GM12874 (cell line): Measurements from ENCODE around the gene PSMD3.

Experiments used
- TF ChIP-seq, protein P1 (sequence below): IDR thresholded peaks from 2 replicates; pipeline ENCODE4 v1.5.1; 2011; ENCODE audit warnings: low read depth, mild to moderate bottlenecking, control low read depth, low read length, moderate library complexity; ENCODE audit not compliant: insufficient read depth

The PSMD3 gene

DNA sequence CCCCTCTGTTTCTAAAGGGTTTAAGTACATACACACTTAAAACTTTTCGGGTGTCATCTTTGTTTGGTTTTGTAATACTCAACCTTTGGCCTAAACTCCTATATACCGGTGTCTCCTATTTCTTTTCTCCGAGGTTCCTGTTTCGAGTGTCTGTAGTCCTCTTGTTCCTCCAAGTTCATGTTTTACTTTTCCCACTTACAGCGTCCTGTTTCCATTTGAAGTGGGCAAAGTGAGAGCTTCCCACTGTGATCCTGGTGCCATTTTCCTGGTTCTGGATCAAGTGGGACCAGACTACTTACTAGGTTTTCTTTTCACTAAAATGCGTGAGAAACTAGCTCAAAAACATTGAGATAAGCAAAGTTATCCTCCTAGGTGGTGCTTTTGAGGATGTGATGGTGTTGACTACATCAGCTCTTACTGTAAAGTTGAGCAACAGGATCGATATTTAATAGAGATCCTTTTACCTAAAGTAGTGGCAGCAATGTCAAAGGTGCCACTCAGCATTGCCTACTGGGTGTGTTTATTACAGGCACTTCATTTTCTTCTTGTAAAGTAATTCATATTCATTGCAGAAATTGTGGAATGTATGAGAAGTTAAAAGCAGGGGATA is 1.3 kb downstream of the PSMD3 start:
- TF ChIP-seq, protein P1, sequence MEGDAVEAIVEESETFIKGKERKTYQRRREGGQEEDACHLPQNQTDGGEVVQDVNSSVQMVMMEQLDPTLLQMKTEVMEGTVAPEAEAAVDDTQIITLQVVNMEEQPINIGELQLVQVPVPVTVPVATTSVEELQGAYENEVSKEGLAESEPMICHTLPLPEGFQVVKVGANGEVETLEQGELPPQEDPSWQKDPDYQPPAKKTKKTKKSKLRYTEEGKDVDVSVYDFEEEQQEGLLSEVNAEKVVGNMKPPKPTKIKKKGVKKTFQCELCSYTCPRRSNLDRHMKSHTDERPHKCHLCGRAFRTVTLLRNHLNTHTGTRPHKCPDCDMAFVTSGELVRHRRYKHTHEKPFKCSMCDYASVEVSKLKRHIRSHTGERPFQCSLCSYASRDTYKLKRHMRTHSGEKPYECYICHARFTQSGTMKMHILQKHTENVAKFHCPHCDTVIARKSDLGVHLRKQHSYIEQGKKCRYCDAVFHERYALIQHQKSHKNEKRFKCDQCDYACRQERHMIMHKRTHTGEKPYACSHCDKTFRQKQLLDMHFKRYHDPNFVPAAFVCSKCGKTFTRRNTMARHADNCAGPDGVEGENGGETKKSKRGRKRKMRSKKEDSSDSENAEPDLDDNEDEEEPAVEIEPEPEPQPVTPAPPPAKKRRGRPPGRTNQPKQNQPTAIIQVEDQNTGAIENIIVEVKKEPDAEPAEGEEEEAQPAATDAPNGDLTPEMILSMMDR, result no peak

DNA sequence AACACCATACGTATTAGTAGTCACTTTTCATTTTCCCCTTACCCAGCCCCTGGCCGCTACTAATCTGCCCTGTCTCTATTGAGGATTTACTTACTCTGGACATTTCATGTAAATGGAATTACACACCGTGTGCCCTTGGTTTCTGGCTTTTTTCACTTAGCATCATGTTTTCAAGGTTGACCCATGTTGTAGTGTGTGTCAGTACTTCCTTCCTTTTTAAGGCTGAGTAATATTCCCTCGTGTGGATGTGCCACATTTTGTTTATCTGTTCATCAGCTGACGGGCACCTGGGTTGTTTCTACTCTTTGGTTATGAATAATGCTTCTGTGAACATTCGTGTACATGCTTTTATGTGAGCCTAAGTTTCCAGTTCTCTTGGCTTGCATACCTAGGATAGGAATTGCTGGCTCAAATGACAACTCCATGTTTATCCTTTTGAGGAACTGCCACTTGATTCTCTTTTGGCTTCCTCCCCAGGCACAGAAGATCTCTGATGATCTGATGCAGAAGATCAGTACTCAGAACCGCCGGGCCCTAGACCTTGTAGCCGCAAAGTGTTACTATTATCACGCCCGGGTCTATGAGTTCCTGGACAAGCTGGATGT is 7.7 kb downstream of the PSMD3 start:
- TF ChIP-seq, protein P1, result no peak

DNA sequence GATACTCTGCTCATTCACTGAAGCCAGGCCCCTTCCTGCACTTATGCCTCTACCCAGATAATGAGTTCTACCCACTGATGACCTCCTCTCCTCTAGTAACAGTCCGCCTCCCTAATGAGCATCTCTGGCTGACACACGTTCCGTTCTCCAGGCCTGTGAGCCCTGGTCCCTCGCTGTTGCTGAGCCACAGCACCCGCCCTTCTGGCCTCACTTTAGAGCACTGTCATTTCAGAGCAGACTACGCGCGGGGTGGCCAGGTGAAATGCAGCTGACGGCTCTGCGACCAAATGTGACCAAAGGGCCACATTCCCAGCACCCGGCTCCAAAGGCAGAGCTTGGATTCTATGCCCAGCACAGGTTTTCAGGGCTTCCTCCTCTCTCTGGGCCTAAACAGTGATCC is 13.8 kb downstream of the PSMD3 start:
- TF ChIP-seq, protein P1, result no peak

DNA sequence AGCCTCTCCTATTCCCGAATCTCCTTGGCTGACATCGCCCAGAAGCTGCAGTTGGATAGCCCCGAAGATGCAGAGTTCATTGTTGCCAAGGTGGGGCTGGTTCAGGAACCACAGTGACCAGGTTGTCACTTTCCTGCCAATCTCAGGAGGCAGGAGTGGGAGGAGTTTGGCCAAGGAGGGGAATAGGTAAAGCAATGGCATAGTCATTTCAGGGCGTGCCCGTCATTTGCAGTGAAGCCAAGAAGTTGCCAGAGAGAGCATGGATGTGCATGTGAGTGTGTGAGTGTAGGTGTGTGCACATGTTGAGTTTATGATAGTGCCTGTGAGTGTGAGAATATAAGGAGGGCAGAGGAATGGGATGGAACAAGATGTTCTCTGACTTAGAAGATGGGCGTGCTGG is 14.8 kb downstream of the PSMD3 start:
- TF ChIP-seq, protein P1, result no peak

DNA sequence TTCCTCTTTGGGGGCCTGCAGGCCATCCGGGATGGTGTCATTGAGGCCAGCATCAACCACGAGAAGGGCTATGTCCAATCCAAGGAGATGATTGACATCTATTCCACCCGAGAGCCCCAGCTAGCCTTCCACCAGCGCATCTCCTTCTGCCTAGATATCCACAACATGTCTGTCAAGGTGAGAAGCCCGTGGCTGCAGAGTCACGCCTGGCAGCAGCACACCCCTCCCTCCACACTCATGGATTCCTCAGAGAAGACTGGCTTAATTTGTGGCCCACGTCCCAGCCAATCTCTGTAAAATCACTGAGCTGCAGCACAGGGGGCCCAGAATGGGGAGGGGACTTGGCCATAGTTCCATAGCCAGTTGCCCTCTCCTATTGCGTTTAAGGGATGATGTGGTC is 15.6 kb downstream of the PSMD3 start:
- TF ChIP-seq, protein P1, result no peak

DNA sequence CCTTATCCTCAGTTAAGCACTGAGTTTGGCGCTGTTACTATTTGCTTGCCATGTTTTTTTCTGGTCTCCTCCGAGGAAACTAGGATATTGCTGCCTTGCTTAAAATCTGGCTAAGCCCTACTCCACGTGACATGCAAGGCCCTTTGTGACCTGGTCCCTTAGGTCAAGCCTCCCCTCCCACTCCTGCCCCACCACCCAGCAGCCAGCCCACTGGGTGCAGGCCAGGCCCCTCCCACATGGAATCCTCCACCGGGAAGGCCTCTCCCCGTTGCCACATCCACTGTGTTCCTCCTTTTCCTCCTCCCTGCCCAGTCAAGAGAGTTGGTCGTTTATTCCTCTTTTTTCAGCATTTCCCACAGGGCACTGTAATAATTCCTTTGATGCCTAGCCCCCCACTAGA is 16.2 kb downstream of the PSMD3 start:
- TF ChIP-seq, protein P1, result no peak

DNA sequence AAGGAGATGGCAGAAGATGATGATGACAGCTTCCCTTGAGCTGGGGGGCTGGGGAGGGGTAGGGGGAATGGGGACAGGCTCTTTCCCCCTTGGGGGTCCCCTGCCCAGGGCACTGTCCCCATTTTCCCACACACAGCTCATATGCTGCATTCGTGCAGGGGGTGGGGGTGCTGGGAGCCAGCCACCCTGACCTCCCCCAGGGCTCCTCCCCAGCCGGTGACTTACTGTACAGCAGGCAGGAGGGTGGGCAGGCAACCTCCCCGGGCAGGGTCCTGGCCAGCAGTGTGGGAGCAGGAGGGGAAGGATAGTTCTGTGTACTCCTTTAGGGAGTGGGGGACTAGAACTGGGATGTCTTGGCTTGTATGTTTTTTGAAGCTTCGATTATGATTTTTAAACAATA is 16.9 kb downstream of the PSMD3 start:
- TF ChIP-seq, protein P1, result no peak
